Panc1 (cell line): ENCODE results near the gene LRSAM1. TPM values are rescaled to one million over a fixed set of nuclear protein-coding genes. Genes with fewer than 3 reads are reported as not detected.
A peak's percentile ranks its signal among the peaks of the same experiment; 100 is the strongest.

ENCODE experiments used
- ATAC-seq: fragments of 200-7000 bp; cut with Tn5 transposase; 2 replicates; pipeline ENCODE4 v1.9.1; 2020; ENCODE audit warnings: mild to moderate bottlenecking, moderate library complexity
- BruUV-seq: library from RNA; stranded (reverse); fragments of 400-500 nt; replicated peaks from 2 replicates; lab custom pipeline; 2021; lab: Mats Ljungman, UMichigan
- CTCF ChIA-PET: fragments of 300-600 bp; sonication (Branson Sonifier 250); formaldehyde crosslinking; loops from one replicate; lab custom pipeline; 2022; ENCODE audit warnings: antibody characterized with exemption; lab: Charles Lee
- POLR2A ChIA-PET: fragments of 300-600 bp; sonication (Branson Sonifier 250); formaldehyde crosslinking; loops from one replicate; lab custom pipeline; 2022; ENCODE audit warnings: antibody characterized with exemption; lab: Charles Lee
- DNase-seq: peaks from one replicate; pipeline ENCODE4 v3.0.0-alpha.2; 2010; ENCODE audit warnings: low read depth, low spot score
- H3K27ac ChIP-seq: 2 replicates; pipeline ENCODE4 v1.5.1; 2011; ENCODE audit warnings: mild to moderate bottlenecking, low read length, inconsistent platforms
- H3K27me3 ChIP-seq: fragments of 200-500 bp; sonication (Bioruptor generic); 2 replicates; pipeline ENCODE4 v1.6.0; 2014; ENCODE audit warnings: low read length, inconsistent platforms; ENCODE audit not compliant: control insufficient read depth, insufficient read depth
- H3K36me3 ChIP-seq: fragments of 200-500 bp; sonication (Bioruptor generic); 2 replicates; pipeline ENCODE4 v1.5.1; 2014; ENCODE audit warnings: inconsistent platforms, mild to moderate bottlenecking, low read length, moderate library complexity; ENCODE audit not compliant: control insufficient read depth, insufficient read depth
- H3K4me1 ChIP-seq: 2 replicates; pipeline ENCODE4 v1.5.1; 2011; ENCODE audit warnings: inconsistent platforms, mild to moderate bottlenecking, low read length, moderate library complexity; ENCODE audit not compliant: control insufficient read depth, insufficient read depth
- H3K4me3 ChIP-seq, 2 experiments: 2 replicates each; pipeline ENCODE4 v1.5.1; 2011 to 2012; ENCODE audit warnings: low read depth in 2 of 2, low read length in 2 of 2, mild to moderate bottlenecking in 2 of 2, inconsistent platforms in 1 of 2, moderate library complexity in 1 of 2
- H3K9me3 ChIP-seq: fragments of 200-500 bp; sonication (Bioruptor generic); 2 replicates; pipeline ENCODE4 v1.5.1; 2014; ENCODE audit warnings: low read depth, mild to moderate bottlenecking, inconsistent platforms, low read length, moderate library complexity; ENCODE audit not compliant: control insufficient read depth, insufficient read depth
- CTCF ChIP-seq: fragments of 450-650 bp; IDR thresholded peaks from 2 replicates; pipeline ENCODE4 v1.5.1; 2017; ENCODE audit warnings: mild to moderate bottlenecking
- POLR2AphosphoS5 ChIP-seq: IDR thresholded peaks from 2 replicates; pipeline ENCODE4 v1.6.1; 2012; ENCODE audit warnings: mild to moderate bottlenecking, low read depth, low read length, moderate library complexity
- REST ChIP-seq, 2 experiments: IDR thresholded peaks; 2 replicates each; pipeline ENCODE4 v1.6.1; 2011 to 2012; ENCODE audit warnings: low read depth in 2 of 2, control low read depth in 1 of 2, low read length in 1 of 2, mild to moderate bottlenecking in 1 of 2, moderate library complexity in 1 of 2; ENCODE audit not compliant: insufficient read depth in 1 of 2
- SIN3A ChIP-seq: IDR thresholded peaks from 2 replicates; pipeline ENCODE4 v1.6.1; 2012; ENCODE audit warnings: low read depth, mild to moderate bottlenecking, low read length, moderate library complexity, borderline replicate concordance; ENCODE audit not compliant: insufficient read depth
- TCF7L2 ChIP-seq: IDR thresholded peaks from 2 replicates; pipeline ENCODE4 v1.6.1; 2011; ENCODE audit warnings: mild to moderate bottlenecking, low read depth, low read length, inconsistent platforms
- in situ Hi-C: cut with HindIII; loops from 2 replicates; pipeline ENCODE4 v1.10.0; 2016; ENCODE audit warnings: low sequenced_read_pairs, low pct_unique_long_range_greater_than_20kb
- intact Hi-C: fragments of 100-400 bp; cut with micrococcal nuclease; formaldehyde crosslinking; loops from one replicate; pipeline ENCODE4 v1.10.0; 2022; ENCODE audit not compliant: unreplicated experiment
- total RNA-seq: library from RNA; stranded (reverse); gene quantifications from one replicate; pipeline ENCODE4 v1.2.1, GENCODE V29; 2021; ENCODE audit not compliant: unreplicated experiment

Gene LRSAM1
- total RNA-seq, 1 experiment from 2014 or later: 15.4 TPM

- ATAC-seq: no peak
- CTCF ChIA-PET: interaction anchor here (0.7 kb wide), 1 partner anchor 715 kb away, joined by 3 read pairs; no protein-coding TSS in a partner anchor
- no peak for DNase-seq
- POLR2A ChIA-PET: no interaction called here
- Histone ChIP-seq H3K27me3 (no peaks in the 10 kb centered on the region), H3K4me3 (no peak overlapping the region), H3K9me3 (no peaks in the 10 kb centered on the region), H3K4me1 (peaks cover 17% of the 10 kb centered on the region), H3K27ac (no peak overlapping the region), H3K36me3 (no peaks in the 10 kb centered on the region; the same call in 1 of the 2 replicates)
- no TSS peak for BruUV-seq
- in situ Hi-C loops (no loop called here), intact Hi-C loops (no loop called here)
- TF ChIP-seq TCF7L2 (no peak), POLR2AphosphoS5 (no peak), REST (IDR thresholded peaks at IDR 0.05; ENCODE audit: insufficient read depth in 1 of 2, low read depth in 2 of 2, low read length in 1 of 2) (no peak), SIN3A (no peak), CTCF (no peak)
These were observed 30.3 kb upstream of the LRSAM1 start for GRCh38 chr9:127421057-127421456.

- ChIA-PET POLR2A (no interaction called here), CTCF (no interaction called here)
- Histone ChIP-seq H3K9me3 (no peaks in the 10 kb centered on the region), H3K4me1 (peaks cover 11% of the 10 kb centered on the region; the same call in 1 of the 2 replicates), H3K27ac (no peak overlapping the region), H3K4me3 (peak overlapping the region; percentile 90 to 96), H3K27me3 (no peaks in the 10 kb centered on the region), H3K36me3 (no peaks in the 10 kb centered on the region; the same call in 1 of the 2 replicates)
- in situ Hi-C loops: no loop called here
- no peak for DNase-seq
- TF ChIP-seq SIN3A: no peak
- no peak for TF ChIP-seq POLR2AphosphoS5
- TF ChIP-seq REST (IDR thresholded peaks at IDR 0.05; ENCODE audit: insufficient read depth in 1 of 2, low read depth in 2 of 2, low read length in 1 of 2): no peak
- no peak for TF ChIP-seq TCF7L2
- no peak for TF ChIP-seq CTCF
- BruUV-seq: no TSS peak
- ATAC-seq: no peak
- intact Hi-C loops: no loop called here
These were observed 29.1 kb upstream of the LRSAM1 start for GRCh38 chr9:127422133-127422782.
